Amygdala (tissue), 56 donors: Measurements from ENCODE around the gene POLR3A.

Experiments used
- DNase-seq, 56 donors: peaks; one replicate each; lab custom pipeline; 2025; lab: John Stamatoyannopoulos, UW

POLR3A gene

GRCh38 chr10:78047314-78047891 is 18.1 kb upstream of the POLR3A start:
- DNase-seq, result peak; percentile 23 to 97 (median 76)

- no peak for DNase-seq
Observed at GRCh38 chr10:78046711-78047269, 17.5 kb upstream of the POLR3A start.

- no peak for DNase-seq
Observed at GRCh38 chr10:78045856-78046255, 16.5 kb upstream of the POLR3A start.

- DNase-seq, result peak in 8 of 56 donors; percentile 5 to 51 (median 12)
Observed at GRCh38 chr10:78045237-78045636, 15.9 kb upstream of the POLR3A start.

GRCh38 chr10:78044699-78045098 is 15.4 kb upstream of the POLR3A start:
- DNase-seq, result no peak

- no peak for DNase-seq
Observed at GRCh38 chr10:78044179-78044578, 14.9 kb upstream of the POLR3A start.

- no peak for DNase-seq
Observed at GRCh38 chr10:78042752-78043104, 13.4 kb upstream of the POLR3A start.

- DNase-seq, result no peak
Observed at GRCh38 chr10:78042058-78042751, 12.9 kb upstream of the POLR3A start.

GRCh38 chr10:78041170-78042057 is 12.1 kb upstream of the POLR3A start:
- DNase-seq, result no peak

- DNase-seq, result no peak
Observed at GRCh38 chr10:78039743-78040142, 10.4 kb upstream of the POLR3A start.

GRCh38 chr10:78038791-78039547 is 9.7 kb upstream of the POLR3A start:
- DNase-seq, result no peak

- DNase-seq, result no peak
Observed at GRCh38 chr10:78038105-78038504, 8.8 kb upstream of the POLR3A start.

- DNase-seq, result no peak
Observed at GRCh38 chr10:78035933-78036583, 6.7 kb upstream of the POLR3A start.

GRCh38 chr10:78035437-78035836 is 6.1 kb upstream of the POLR3A start:
- no peak for DNase-seq

GRCh38 chr10:78035025-78035424 is 5.7 kb upstream of the POLR3A start:
- no peak for DNase-seq

GRCh38 chr10:78033637-78034470 is 4.5 kb upstream of the POLR3A start, which contains the start of gene RPS24:
TSS of gene RPS24 (plus strand) at chr10:78033863. CDS start at chr10:78033902, 39 bp downstream.
- peak; percentile 32 to 98 (median 90) for DNase-seq

- no peak for DNase-seq
Observed at GRCh38 chr10:78033387-78033636, 4.0 kb upstream of the POLR3A start.

GRCh38 chr10:78028438-78029268 is 662 bp downstream of the POLR3A start:
- DNase-seq, result peak in 4 of 56 donors; percentile 49 to 55 (median 53)
